Mesothelial cell of epicardium (in vitro differentiated cells): ENCODE data around the gene DDIAS. TPM values are rescaled to one million over a fixed set of nuclear protein-coding genes. Genes with fewer than 3 reads are reported as not detected.
A peak's percentile ranks its signal among the peaks of the same experiment; 100 is the strongest.

ENCODE experiments used
- DNase-seq, 2 experiments: peaks; one replicate each; pipeline ENCODE4 v3.0.0; 2021; ENCODE audit warnings: low spot score in 2 of 2; ENCODE audit not compliant: unreplicated experiment in 2 of 2
- H3K27ac Mint-ChIP-seq: 2 replicates; pipeline ENCODE4 v1.8.0; 2021; ENCODE audit warnings: mixed read lengths
- H3K27me3 Mint-ChIP-seq: 2 replicates; pipeline ENCODE4 v1.8.0; 2021; ENCODE audit warnings: low read depth, mixed read lengths
- H3K36me3 Mint-ChIP-seq: 2 replicates; pipeline ENCODE4 v1.8.0; 2021; ENCODE audit warnings: mixed read lengths
- H3K4me1 Mint-ChIP-seq: 2 replicates; pipeline ENCODE4 v1.8.0; 2021; ENCODE audit warnings: mixed read lengths
- H3K4me3 Mint-ChIP-seq: 2 replicates; pipeline ENCODE4 v1.8.0; 2021; ENCODE audit warnings: mild to moderate bottlenecking, moderate library complexity, mixed read lengths
- H3K9me3 Mint-ChIP-seq: 2 replicates; pipeline ENCODE4 v1.8.0; 2021; ENCODE audit warnings: mixed read lengths
- CTCF ChIP-seq: fragments of 200-600 bp; sonication (generic); IDR thresholded peaks from one replicate; pipeline ENCODE4 v1.5.0; 2021; ENCODE audit warnings: antibody characterized with exemption; ENCODE audit not compliant: unreplicated experiment
- total RNA-seq: library from RNA; stranded (reverse); gene quantifications from 3 replicates; pipeline ENCODE4 v1.2.1, GENCODE V29; 2021

The DDIAS gene
- total RNA-seq, 1 donor from 2014 or later: 5.6 TPM

DNA sequence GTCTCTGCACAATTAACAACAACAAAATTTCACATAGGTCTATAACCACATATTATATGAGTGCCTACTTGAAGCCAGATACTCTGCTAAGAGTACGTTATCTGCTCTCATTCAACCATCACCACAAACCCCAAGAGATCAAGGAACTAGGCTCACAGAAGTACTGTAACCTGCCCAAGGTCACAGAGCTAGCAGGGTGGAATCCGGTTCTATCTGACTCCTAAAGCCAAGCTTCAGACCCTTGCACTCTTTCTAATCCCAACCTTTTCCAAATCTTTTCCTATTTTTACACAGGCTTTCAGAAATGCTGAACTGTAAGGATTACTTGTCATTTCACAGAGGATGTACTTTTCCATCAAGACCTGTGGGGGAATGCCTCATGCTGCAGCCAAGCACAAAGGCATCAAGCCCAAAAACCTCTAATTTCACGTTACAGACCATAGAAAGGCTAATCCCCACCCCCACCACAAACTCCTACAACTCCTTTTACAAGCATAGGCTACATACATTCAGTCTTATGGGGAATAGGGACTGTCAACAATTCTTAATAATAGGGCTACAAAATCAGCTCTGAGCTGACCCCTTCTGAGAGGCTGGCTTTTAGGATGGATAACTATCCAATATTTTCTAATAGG is 2.2 kb upstream of the DDIAS start:
- peak overlapping the region; percentile 96 for H3K4me3 Mint-ChIP-seq
- H3K36me3 Mint-ChIP-seq: no peaks in the 10 kb centered on the region
- DNase-seq: no peak
- no peak for TF ChIP-seq CTCF
- H3K4me1 Mint-ChIP-seq: peaks cover 32% of the 10 kb centered on the region
- no peak overlapping the region for H3K27ac Mint-ChIP-seq
- H3K9me3 Mint-ChIP-seq: no peaks in the 10 kb centered on the region
- no peaks in the 10 kb centered on the region for H3K27me3 Mint-ChIP-seq

DNA sequence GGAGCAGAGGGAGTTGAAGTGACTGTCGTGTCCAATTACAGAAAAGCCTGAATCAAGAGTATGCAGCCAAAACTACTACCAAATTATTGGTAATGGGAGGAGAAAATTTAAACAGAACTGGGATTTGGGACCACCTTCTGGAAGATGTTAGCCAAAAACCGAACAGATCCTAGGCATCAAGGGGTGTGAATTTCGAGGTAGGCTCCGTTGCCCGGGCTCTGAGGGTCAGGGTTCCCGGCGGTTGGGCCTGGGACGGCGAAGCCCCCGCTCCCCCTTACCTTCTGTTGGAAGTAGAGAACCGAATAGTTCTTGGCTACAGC is 1.6 kb upstream of the DDIAS start:
- no peak for TF ChIP-seq CTCF
- Mint-ChIP-seq H3K4me3 (peak overlapping the region; percentile 96), H3K27ac (peak overlapping the region; percentile 97), H3K36me3 (no peaks in the 10 kb centered on the region), H3K9me3 (no peaks in the 10 kb centered on the region), H3K4me1 (peaks cover 32% of the 10 kb centered on the region), H3K27me3 (no peaks in the 10 kb centered on the region)
- DNase-seq: no peak

- DNase-seq: peak; percentile 67 to 83
- no peak for TF ChIP-seq CTCF
- Mint-ChIP-seq H3K9me3 (no peaks in the 10 kb centered on the region), H3K36me3 (no peaks in the 10 kb centered on the region), H3K4me3 (peak within 1 kb of the TSS; percentile 96), H3K27ac (peak within 1 kb of the TSS; percentile 97), H3K27me3 (no peaks in the 10 kb centered on the region), H3K4me1 (peaks cover 29% of the 10 kb centered on the region)
Observed at GRCh38 chr11:82900277-82901164, 1.0 kb upstream of the DDIAS start, which contains the start of gene PRCP. Gene PRCP (minus strand): TSS chr11:82900430. CDS start chr11:82900402, 28 bp downstream.

GRCh38 chr11:82901922-82902485 is 468 bp downstream of the DDIAS start:
- no peaks in the 10 kb centered on the region for H3K9me3 Mint-ChIP-seq
- H3K36me3 Mint-ChIP-seq: no peaks in the 10 kb centered on the region
- no peak for DNase-seq
- H3K27me3 Mint-ChIP-seq: no peaks in the 10 kb centered on the region
- peak overlapping the region; percentile 96 for H3K4me3 Mint-ChIP-seq
- H3K27ac Mint-ChIP-seq: no peak overlapping the region
- TF ChIP-seq CTCF: no peak
- H3K4me1 Mint-ChIP-seq: peaks cover 29% of the 10 kb centered on the region

DNA sequence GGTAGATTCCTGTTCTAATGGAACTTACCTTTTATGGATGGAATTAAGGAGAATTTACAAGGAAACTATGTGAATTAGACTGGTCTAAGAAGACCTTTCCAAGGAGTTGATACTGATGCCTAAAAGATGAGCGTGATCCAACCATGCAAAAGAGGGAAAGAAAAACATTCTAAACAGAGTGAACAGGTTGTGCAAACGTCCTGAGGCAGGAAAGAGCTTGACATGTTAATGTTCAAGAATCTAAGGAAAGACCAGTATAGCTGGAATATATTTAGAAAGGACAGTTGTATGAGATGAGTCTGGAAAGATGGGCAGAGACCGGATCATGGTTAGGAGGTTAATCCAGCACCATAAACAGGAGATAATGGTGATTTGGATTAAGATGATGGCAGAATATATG is 1.3 kb downstream of the DDIAS start:
- no peak for DNase-seq
- H3K27ac Mint-ChIP-seq: no peak overlapping the region
- TF ChIP-seq CTCF: no peak
- no peaks in the 10 kb centered on the region for H3K27me3 Mint-ChIP-seq
- H3K9me3 Mint-ChIP-seq: no peaks in the 10 kb centered on the region
- peak overlapping the region; percentile 96 for H3K4me3 Mint-ChIP-seq
- H3K4me1 Mint-ChIP-seq: peaks cover 29% of the 10 kb centered on the region
- H3K36me3 Mint-ChIP-seq: no peaks in the 10 kb centered on the region
